Brain microvascular endothelial cell (primary cell): ENCODE results near the gene LRMDA.

Source experiments
- DNase-seq: peaks from one replicate; pipeline ENCODE4 v3.0.0-alpha.2; 2020
- H3K27ac ChIP-seq: fragments of 250-450 bp; sonication (Bioruptor Pico); 2 replicates; pipeline ENCODE4 v1.5.1; 2020; ENCODE audit warnings: mild to moderate bottlenecking, moderate library complexity
- H3K27me3 ChIP-seq: fragments of 250-450 bp; sonication (Bioruptor Pico); replicated peaks from 2 replicates; pipeline ENCODE4 v1.5.1; 2020; ENCODE audit warnings: mild to moderate bottlenecking
- H3K36me3 ChIP-seq: fragments of 250-450 bp; sonication (Bioruptor Pico); replicated peaks from 2 replicates; pipeline ENCODE4 v1.5.1; 2020; ENCODE audit warnings: mild to moderate bottlenecking
- H3K4me3 ChIP-seq: 2 replicates; pipeline ENCODE4 v1.5.1; 2011; ENCODE audit warnings: low read depth, mild to moderate bottlenecking, control low read depth, low read length, moderate library complexity
- in situ Hi-C: cut with HindIII; loops from 2 replicates; pipeline ENCODE4 v1.10.0; 2017; ENCODE audit warnings: low sequenced_read_pairs, low pct_ligation_motif_present
- TF ChIP-seq, protein P1 (sequence below): IDR thresholded peaks from 2 replicates; pipeline ENCODE4 v1.5.1; 2011; ENCODE audit warnings: low read depth, mild to moderate bottlenecking, moderate library complexity, low read length, control low read depth, inconsistent platforms; ENCODE audit errors: missing control alignments

Gene LRMDA

DNA sequence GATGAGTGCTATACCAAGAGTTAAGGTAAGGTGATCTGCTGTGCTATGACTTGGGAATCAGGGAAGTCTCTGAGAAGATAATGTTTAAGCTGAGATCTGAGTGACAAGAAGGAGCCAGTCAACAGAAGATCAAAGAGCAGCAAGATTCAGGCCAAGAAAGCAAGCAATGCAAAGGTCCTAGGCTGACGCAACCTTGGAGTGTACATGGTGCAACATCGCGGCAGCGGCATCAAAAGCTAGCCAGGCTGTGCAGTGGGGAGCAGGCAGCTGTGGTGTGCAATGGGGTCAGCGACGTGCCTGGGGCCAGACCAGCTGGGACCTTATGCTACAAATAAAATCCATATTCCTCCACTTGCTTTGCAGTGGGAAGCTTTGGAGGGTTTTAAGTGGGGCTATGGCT is 324.1 kb downstream of the LRMDA start:
- H3K36me3 ChIP-seq = no peaks in the 10 kb centered on the region
- in situ Hi-C loops = no loop called here
- DNase-seq = no peak
- TF ChIP-seq, protein P1, sequence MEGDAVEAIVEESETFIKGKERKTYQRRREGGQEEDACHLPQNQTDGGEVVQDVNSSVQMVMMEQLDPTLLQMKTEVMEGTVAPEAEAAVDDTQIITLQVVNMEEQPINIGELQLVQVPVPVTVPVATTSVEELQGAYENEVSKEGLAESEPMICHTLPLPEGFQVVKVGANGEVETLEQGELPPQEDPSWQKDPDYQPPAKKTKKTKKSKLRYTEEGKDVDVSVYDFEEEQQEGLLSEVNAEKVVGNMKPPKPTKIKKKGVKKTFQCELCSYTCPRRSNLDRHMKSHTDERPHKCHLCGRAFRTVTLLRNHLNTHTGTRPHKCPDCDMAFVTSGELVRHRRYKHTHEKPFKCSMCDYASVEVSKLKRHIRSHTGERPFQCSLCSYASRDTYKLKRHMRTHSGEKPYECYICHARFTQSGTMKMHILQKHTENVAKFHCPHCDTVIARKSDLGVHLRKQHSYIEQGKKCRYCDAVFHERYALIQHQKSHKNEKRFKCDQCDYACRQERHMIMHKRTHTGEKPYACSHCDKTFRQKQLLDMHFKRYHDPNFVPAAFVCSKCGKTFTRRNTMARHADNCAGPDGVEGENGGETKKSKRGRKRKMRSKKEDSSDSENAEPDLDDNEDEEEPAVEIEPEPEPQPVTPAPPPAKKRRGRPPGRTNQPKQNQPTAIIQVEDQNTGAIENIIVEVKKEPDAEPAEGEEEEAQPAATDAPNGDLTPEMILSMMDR = no peak
- no peak overlapping the region for H3K27ac ChIP-seq
- no peaks in the 10 kb centered on the region for H3K27me3 ChIP-seq
- no peak overlapping the region for H3K4me3 ChIP-seq

- no peak overlapping the region for H3K27ac ChIP-seq
- in situ Hi-C loops = no loop called here
- no peak overlapping the region for H3K4me3 ChIP-seq
- no peaks in the 10 kb centered on the region for H3K36me3 ChIP-seq
- H3K27me3 ChIP-seq = no peaks in the 10 kb centered on the region
- TF ChIP-seq, protein P1 = no peak
- DNase-seq = no peak
These were observed 329.9 kb downstream of the LRMDA start for GRCh38 chr10:75761289-75761688.

DNA sequence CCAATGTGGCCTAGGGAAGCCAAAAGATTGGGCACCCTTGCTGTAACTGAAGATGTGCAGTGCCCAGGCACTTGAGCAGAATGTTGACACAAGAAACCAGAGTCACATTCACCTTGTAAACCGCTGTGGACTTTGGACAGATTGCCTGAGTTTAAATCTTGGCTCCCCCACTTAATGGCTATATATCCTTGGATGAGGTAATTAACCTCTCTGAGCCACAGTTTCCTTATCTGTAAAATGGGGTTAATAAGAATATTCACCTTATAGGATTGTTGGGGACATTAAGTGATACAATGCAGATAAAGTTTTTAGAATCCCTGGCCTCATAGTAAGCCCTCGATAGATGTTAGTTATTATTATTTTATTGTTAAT is 331.0 kb downstream of the LRMDA start:
- Histone ChIP-seq H3K36me3 (no peaks in the 10 kb centered on the region), H3K4me3 (no peak overlapping the region), H3K27ac (no peak overlapping the region), H3K27me3 (no peaks in the 10 kb centered on the region)
- TF ChIP-seq, protein P1 = no peak
- DNase-seq = no peak
- in situ Hi-C loops = no loop called here

GRCh38 chr10:75763652-75764051 is 332.2 kb downstream of the LRMDA start:
- H3K27ac ChIP-seq = no peak overlapping the region
- no peak for DNase-seq
- H3K36me3 ChIP-seq = no peaks in the 10 kb centered on the region
- no peaks in the 10 kb centered on the region for H3K27me3 ChIP-seq
- TF ChIP-seq, protein P1 = no peak
- H3K4me3 ChIP-seq = no peak overlapping the region
- in situ Hi-C loops = no loop called here

DNA sequence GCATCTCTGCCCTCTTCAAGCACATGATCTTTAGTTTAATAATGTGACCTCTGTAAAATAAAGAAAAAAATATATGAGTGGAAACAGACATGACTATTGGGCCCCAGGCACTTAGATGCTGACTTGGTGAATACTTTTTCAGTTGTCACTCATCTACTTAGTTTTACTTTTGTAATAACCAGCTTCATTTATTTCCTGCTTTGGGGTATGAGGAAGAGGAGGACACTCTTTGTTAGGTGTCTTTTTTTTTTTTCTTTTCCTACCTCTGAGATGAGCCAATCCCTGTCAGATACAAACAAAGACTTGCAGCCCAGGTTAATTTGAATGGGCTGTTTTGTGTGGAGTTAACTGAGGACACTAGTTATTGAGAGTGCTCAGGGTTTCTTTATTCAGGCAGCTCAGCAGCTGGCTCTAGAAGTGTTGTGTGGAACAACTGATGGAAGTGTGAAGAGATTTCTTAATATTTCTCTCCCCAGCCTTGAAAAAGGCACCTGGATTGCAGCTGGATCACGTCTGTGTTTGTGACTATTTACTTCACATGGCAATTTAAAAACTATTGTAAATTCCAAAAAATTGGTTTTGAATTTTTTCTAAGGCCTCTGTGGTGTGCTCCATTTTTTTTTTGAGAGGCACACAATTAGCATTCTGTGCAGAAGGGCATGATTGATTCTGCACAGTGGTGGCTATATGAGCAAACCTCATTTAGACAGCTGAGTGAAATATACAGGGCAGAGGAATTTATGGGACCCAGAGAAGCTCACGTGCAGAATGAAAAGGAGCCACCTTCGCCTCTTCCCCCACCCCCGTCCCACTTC is 333.8 kb downstream of the LRMDA start:
- H3K36me3 ChIP-seq = no peaks in the 10 kb centered on the region
- no peaks in the 10 kb centered on the region for H3K27me3 ChIP-seq
- TF ChIP-seq, protein P1 = no peak
- in situ Hi-C loops = no loop called here
- H3K4me3 ChIP-seq = no peak overlapping the region
- DNase-seq = no peak
- H3K27ac ChIP-seq = no peak overlapping the region

- Histone ChIP-seq H3K27me3 (no peaks in the 10 kb centered on the region), H3K27ac (no peak overlapping the region), H3K36me3 (no peaks in the 10 kb centered on the region), H3K4me3 (no peak overlapping the region)
- in situ Hi-C loops = no loop called here
- TF ChIP-seq, protein P1 = no peak
- no peak for DNase-seq
These were observed 334.3 kb downstream of the LRMDA start for GRCh38 chr10:75765789-75766096.
